Measurements from ENCODE around the gene PRKCG.
"Not testable (repeated sequence)": the region's sequence is repeated elsewhere in the genome, so short reads cannot be mapped to it uniquely, and the experiment has no call there.

The PRKCG gene

DNA sequence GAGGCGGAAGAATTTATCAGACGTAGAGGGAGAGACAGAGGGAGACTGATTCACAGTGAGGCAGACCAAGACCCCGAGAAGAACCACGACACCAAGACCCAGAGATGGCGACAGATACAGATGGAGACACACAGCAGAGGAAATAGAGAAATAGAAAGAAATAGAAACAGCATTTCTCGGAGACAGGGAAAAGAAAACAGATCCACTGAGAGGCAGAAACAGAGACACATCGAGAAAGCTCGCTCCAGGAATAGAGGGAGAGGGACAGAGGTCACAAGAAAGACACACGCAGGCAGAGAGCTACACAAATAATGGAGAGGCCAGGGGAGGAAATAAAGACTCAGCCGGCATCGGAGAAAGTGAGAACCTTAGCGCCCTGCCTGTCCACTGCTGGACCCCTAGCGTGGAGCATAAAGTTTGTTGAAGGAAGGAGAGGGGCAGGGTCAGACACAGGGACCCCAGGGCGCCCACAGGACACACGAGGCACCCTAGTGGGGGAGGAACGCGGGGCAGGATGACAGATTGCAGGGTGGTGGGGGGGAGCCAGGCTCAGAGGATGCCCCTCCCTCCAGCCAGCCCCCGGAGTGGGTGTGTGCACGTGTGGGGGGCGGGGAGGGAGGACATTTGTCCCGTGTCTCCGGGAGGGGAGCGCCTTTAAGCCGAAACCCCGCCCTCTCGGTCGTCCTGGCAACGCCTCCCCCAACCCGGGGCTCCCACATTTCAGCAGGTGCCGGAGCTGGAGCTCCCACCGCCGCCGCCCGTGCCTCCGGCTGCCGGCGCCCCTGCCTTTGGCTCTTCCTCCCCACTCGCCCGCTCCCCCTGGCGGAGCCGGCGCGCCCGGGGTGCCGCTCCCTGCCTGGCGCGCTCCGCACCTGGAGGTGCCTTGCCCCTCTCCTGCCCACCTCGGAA is at the start of gene PRKCG:
TSS of gene PRKCG (plus strand) at position 716 of the 909 bp plus-strand sequence. CDS start 298 bp downstream, outside the sequence.
- peak; percentile 33 for DNase-seq

DNA sequence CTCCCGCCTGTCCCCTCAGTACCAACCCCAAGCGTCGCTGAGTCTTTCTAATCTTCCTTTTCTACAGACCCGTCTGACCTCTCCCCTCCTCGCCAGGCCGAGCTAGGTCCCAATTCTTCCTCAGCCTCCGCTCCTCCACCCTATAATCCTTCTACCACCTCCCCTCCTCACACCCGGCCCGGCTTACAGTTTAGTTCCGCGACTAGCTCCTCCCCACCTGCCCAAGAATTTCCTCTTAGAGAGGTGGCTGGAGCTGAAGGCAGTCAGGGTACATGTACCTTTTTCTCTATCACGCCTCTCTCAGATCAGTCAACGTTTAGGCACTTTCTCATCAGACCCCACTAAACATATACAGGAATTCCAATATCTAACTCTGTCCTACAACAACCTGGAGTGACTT is 49.1 kb upstream of the PRKCG start:
- not testable (repeated sequence) for DNase-seq

DNA sequence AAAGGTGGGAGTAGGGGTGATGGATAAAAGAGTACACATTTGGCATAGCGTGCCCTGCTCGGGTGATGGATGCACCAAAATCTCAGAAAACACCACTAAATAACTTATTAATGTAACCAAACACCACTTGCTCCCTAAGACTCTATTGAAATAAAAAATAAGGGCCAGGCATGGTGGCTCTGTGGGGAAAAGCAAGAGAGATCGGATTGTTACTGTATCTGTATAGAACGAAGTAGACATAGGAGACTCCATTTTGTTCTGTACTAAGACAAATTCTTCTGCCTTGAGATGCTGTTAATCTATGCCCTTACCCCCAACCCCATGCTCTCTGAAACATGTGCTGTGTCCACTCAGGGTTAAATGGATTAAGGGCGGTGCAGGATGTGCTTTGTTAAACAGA is 43.6 kb upstream of the PRKCG start:
- DNase-seq: not testable (repeated sequence)

DNA sequence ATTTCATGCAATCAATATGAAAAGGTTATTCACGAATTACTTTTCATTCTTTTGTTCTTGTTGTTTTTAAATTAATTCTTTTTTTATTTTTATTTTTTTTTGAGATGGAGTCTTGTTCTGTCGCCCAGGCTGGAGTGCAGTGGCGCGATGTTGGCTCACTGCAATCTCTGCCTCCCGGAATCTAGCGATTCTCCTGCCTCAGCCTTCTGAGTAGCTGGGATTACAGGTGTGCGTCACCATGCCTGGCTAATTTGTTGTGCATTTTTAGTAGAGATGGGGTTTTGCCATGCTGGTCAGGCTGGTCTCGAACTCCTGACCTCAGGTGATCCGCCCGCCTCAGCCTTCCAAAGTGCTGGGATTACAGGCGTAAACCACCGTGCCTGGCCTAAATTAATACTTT is 41.8 kb upstream of the PRKCG start:
- not testable (repeated sequence) for DNase-seq

DNA sequence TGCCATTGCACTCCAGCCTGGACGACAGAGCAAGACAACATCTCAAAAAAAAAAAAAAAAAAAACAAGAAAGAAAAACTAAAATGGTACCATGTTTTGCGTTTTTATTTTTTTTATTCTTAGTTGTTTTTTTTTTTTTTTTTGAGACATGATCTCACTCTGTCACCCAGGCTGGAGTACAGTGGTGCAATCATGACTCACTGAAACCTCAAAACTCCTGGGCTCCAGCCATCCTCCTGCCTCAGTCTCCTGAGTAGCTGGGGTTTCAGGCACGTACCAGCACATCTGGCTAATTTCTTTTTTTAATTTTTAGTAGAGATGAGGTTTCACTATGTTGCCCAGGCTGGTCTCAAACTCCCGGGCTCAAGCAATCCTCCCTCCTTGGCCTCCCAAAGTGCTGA is 41.1 kb upstream of the PRKCG start:
- not testable (repeated sequence) for DNase-seq

DNA sequence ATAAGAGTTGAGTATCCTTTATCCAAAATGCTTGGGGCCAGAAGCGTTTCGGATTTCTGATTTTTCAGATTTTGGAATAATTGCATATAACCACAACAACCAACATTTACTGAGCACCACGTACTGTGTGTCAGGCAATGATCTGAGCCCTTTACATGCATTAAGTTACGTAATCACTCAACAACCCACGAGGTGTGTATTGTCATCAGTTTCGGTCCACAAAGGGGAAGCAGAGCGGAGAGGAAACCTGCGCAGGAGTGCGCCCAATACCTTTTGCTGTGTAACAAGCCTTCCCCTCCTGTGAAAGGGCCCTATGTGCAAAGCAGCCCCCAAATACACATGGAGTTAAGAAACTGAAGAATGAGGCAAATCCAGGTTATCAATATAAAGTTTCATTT is 37.1 kb upstream of the PRKCG start:
- no peak for DNase-seq

DNA sequence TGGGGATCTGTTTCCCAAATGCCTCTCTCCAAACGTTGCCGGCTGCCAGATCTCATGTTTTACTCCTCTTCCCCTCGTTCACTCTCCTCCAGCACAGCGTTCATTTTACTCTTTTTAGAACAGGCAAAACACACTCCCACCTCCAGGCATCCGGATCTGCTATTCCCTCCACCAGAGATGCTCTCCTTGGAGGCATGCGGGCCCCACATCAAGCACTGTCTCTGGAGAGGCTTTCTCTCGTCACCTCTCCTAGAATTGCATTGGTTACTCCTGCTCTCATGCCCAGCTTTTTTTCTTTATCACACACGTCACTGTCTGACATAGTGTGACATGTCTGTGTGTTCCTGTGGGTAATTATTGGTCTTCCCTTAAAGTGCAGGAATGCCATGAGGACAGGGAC is 34.4 kb upstream of the PRKCG start:
- no peak for DNase-seq

DNA sequence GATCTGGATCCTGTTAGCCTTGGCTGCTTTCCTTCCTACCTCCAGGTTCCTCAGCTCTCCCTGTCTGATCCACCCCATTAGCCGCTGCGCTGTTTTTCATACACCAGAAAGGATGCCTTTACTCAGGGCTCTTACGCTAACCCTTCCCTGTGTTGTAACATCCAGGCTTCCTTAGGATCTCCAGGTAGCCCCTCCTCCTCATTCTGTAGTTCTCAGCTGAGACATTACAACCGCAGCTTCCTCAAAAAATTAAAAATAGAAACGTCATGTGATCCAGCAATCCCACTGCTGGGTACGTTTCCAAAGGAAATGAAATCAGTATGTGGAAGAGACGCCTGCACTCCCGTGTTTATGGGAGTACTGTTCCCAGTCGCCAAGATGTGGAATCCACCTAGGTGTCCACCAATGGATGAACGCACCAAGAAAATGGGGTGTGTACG is 32.7 kb upstream of the PRKCG start:
- no peak for DNase-seq

DNA sequence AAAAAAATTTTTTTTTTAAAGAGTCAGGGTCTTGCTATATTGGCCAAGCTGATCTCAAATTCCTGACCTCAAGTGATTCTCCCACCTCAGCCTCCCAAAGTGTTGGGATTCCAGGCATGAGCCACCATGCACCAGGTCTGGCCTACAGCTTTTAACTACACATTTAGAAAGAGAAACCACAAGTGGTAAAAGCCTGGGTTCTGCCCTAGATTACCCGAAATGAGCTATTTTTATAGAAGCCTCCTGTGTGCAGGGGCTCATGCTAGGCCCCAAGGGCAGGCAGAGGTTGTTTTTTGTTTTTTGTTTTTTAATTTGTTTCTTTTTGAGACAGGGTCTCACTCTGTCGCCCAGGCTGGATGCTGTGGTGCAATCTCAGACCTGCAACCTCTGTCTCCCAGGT is 28.3 kb upstream of the PRKCG start:
- DNase-seq: no peak

DNA sequence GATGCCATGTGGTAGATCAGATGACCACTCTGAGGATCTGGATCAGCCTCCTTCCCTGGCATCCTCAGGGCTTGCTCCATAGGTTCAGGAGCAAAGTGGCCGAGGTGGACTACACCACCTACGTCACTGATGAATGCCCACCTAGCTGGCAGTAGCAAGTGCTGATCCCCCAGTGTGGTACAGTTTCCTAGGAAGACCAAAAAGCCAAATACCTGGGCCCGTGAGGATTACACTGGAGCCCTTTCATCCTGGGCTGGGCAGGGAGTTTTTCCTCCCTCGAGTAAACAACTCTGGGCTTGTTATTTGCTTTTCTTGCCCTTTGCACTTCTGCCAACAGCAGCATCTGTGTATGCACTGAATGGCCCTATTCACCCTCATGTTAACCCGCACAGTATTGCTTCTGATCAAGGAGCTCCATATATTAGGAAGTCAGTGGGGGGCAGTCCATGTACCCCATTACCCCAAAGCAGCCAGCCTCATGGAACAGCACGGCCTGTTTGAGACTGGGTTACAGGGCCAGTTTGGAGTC is 17.6 kb upstream of the PRKCG start:
- no peak for DNase-seq

DNA sequence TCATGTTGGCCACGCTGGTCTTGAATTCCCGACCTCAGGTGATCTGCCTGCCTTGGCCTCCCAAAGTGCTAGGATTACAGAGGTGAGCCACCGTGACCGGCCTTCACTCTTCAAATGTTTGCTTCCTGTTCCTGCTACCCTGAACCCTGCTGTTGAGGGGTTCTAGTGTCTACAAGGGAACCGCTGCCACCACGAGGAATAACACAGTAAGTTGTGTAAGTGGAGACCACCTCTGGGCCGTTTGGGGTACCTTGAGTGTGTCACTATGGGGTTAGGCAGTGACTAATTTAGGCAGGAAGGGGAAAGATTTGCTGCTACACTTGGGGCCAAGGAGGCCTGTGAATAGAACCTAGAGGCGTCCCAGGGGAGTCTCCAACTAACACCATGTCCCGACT is 16.5 kb upstream of the PRKCG start:
- DNase-seq: no peak

DNA sequence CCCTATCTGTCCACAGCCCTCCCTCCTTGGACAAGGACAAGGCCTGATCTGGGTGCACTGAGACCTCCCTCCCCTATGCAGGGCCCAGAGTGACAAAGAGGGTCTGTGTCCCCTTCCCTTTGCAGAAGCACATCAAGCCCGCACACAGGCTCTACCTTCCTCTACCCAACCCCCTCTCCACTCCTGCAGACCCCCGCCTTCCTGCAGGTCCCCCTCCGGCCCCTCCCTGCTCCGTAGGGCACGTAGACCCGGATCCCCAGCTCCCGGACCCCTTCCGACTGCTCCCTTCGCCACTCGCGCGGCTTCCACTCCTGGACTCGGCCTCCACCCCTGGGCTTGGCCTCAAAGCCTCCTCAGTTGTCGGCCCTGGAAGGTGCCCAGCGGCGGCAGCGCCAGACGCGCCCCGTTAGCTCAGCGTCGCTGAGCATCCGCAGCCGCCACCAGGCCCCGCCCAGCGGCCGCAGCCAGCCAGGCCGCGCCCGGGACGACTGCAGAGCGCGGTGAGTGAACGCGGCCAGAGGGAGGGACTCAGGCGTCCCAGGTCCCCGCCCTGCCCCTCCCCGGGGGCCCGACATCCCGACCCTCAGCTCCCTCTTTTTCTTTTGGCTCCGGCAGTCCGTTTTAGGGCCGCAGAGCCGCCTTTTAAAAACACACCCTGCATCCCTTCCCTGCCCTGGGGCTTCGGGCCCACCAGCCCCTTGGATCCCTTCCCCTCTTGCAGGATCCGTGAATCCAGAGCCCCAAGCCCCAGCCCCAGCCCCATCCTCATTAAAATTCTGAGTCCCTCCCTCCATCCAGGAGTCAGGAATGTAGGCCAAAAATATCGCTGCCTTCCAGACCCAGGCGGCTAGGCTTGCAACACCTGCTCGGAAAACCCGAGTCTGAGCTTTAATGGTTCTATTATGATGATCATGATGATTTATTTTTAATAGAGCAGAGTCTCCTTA is 15.8 kb upstream of the PRKCG start:
- peak; percentile 53 for DNase-seq

DNA sequence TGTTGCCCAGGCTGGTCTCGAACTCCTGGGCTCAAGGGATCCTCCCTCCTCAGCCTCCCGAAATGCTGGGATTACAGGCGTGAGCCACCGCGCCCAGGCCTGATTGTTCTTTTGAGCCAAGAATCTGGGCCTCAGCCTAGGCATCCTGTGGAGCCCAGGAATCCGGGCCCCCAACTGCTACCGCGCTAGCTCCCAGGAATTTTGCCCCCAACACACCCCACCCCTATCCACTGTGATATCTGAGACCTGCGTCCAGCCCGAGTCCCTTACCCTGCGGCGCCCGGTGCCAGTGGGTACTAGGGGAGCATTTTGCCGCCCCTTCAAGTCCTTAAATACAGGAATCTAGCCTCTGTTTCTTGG is 15.2 kb upstream of the PRKCG start:
- no peak for DNase-seq

DNA sequence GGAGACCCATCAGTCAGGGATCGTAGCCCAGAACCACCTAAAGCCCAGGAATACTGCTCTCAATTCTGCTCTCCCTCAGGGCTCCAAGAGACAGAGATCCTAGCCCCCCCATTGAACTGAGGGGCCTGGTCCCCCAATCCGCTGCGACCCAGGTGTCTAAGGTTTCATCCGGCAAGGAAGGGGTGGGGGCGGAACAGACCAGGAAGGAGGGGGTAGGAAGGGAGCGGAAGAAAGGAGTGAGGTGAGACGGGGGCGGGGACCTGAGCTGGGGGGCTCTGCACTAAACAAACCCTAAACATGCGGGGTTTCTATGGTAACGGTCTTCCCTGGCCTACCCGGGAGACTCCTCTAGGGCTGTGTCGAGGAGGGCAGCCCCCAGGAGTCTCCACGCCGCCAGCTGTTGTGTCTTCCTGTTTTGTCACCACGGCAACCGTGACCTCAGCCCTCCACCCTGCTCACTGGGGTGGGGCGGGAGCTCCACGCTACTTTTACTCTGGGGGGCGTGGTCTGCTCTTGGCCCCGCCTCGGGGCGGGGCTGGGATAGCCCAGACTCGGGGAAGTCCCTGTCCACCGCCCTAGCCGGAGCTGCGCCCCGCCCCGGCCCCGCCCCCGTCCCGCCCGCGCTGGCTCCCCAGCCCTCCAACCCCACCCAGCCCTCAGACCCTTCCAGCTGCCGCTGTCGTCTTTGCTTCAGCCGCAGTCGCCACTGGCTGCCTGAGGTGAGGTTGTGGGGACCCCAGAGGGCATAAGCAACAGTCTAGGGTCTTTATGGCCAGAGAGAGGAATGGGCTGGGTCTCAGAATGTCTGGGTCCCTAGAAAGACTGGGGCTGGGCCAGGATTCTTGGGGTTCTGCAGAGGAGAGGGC is 14.5 kb upstream of the PRKCG start, which contains the start of gene MYADM:
TSS of gene MYADM (plus strand) at position 659 of the 866 bp plus-strand sequence. CDS start 5,647 bp downstream, outside the sequence.
- peak; percentile 98 for DNase-seq

DNA sequence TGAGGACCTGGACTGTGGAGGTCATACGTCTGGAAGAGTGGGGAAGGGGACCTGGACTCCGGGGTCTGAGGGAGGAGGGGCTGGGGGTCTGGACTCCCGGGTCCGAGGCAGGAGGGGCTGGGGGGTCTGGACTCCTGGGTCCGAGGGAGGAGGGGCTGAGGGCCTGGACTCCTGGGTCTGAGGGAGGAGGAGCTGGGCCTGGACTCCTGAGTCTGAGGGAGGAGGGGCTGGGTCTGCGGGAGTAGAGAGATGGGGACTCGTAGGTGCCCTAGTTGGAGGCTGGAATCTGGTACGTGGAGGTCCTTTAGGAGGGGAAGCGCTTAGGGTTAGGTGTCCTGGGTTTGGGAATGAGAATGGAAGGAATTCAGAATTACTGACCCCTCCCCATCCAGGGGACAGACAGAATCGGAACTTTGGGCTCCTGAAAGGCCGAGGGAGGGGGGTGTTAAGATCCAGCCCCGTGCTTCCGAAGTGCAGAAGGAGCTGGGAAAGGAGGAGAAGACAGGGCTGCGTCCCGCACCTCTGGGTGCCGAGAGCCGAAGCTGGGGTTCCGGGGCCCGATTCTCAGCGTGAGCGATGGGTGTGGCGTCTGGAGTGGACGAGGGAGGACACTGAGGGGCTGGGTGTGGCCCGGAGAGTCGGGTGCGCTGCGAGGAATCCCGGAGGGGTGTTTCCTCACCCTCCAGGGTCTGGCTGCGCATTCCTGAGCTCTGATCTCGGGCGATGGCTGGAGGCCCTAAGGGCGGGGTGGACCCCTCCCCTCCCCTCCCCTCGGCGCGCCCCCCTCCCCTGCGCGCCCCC is 13.7 kb upstream of the PRKCG start:
- DNase-seq: peak; percentile 32

DNA sequence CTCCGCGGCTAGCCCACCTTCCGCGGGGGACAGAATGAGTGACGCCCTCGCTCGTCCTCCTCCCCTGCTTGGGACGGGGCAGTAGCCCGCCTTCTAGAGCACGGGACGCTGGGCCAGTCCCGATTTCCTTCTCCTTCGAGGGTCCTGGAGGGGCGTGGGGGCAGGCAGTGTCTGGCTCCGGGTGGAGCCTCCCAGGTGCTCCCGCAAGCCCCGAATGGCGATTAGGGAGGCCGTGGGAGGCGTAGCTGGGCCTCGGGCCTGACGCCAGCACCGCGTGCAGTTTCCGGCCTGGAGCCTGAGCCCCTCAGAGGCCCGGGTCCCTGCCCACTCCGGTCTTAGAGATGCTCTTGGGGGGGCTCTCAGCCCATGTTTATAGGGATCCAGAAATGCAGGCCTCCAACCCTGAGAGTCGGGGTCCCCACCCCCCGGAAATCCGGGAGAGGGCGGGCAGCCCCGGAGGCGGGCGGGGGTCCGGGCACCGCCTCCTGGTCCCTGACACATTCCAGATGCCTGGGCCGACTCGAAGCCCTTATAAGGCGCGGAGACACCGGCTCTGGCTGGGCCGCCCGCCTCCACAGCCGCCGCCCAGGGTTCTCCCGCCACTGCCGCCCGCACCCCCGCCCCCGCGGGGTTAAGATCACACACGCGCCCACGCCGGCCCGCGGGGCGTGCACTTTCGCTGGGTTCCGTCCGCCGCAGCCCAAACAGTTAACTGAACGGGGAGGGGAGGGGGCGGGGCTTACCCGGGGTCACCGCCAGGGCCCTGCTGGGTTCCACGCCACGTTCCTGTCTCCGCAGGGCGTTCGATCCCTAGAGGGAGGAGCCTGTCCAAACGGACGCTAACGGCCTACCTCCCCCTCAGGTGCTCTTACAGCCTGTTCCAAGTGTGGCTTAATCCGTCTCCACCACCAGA is 12.8 kb upstream of the PRKCG start:
- peak; percentile 83 for DNase-seq

DNA sequence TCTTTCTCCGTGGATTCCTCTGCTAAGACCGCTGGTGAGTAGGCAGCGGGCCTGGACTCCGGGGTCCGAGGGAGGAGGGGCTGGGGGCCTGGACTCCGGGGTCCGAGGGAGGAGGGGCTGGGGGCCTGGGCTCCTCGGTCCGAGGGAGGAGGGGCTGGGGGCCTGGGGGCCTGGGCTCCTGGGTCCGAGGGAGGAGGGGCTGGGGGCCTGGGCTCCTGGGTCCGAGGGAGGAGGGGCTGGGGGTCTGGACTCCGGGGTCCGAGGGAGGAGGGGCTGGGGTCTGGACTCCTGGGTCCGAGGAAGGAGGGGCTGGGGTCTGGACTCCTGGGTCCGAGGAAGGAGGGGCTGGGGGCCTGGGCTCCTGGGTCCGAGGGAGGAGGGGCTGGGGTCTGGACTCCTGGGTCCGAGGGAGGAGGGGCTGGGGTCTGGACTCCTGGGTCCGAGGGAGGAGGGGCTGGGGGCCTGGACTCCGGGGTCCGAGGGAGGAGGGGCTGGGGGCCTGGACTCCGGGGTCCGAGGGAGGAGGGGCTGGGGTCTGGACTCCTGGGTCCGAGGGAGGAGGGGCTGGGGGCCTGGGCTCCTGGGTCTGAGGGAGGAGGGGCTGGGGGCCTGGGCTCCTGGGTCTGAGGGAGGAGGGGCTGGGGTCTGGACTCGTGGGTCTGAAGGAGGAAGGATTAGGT is 12.1 kb upstream of the PRKCG start:
- not testable (repeated sequence) for DNase-seq

DNA sequence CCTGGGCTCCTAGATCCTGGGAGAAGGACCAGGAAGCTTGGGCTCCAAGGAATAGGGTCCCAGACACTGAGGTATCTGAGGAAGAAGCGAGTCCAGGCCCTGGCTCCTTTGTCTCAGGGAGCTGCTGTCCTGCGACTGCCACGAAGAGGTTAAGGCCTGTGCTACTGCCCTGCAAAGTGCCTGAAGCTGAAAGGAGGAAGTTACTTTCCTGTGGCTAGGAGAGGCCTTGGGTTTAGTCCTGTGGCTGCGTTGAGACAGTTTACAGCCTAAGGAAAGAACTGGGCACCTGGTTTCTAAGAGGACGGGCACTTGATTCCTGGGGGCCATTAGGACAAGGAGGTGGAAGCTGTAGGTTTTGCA is 11.5 kb upstream of the PRKCG start:
- no peak for DNase-seq

DNA sequence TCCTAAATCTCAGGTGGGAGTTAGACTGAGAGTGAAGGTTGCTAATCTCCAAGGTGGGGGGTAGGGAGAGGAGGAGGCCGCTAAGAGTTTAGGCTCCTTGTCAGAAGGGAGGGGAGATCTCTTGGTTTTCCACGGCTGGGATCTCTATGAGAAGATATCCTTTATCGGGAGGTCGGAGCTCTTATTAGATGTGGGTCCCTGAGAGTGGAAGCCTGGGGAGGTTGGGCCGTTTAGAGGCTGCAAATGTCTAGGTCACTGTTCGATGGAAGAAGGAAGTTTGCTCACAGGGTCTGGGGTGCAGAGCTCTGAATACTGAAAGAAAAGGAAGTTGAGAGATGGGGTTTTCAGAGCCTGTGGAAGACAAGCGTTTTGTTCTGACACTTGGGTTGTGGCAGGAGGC is 10.5 kb upstream of the PRKCG start:
- no peak for DNase-seq

DNA sequence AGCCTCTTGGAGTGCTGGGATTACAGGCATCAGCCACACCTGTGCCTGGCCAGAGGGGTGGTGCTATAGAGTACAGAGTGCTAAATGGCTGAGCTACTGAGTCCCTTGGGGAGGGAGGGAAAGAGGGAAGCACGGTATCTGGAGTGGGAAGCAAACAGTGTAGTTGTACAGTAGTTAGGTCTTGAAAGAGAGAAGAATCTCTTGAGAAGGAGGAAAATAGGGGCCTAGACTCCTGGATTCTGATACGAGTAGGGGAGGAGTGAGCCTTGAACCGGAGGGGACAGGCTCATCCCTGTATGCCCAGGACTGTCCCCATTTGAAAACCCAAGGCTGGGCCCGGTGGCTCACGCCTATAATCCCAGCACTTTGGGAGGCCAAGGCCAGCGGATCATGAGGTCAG is 9.2 kb upstream of the PRKCG start:
- DNase-seq: no peak

Data from stimulated activated CD4-positive, alpha-beta T cell treated with anti-CD3 and anti-CD28 coated beads, Interleukin-1b, Interleukin-23, amount 100 ng/mL, for 48 hours (primary cell).